Liver (tissue), 3 donors: ENCODE measurements around the gene IFIT1B.
A peak's percentile ranks its signal among the peaks of the same experiment; 100 is the strongest.

Experiments
- FOXA1 ChIP-seq: IDR thresholded peaks from 2 replicates; pipeline ENCODE4 v1.6.1; 2016; ENCODE audit warnings: antibody characterized with exemption
- JUND ChIP-seq, 2 donors: IDR thresholded peaks; 2 replicates each; pipeline ENCODE4 v1.6.1; 2016; ENCODE audit warnings: antibody characterized with exemption in 2 of 2
- NR2F2 ChIP-seq: IDR thresholded peaks from 2 replicates; pipeline ENCODE4 v1.6.1; 2016; ENCODE audit warnings: antibody characterized with exemption
- RAD21 ChIP-seq, 2 donors: IDR thresholded peaks; 2 replicates each; pipeline ENCODE4 v1.6.1; 2016; ENCODE audit warnings: antibody characterized with exemption in 2 of 2, mild to moderate bottlenecking in 2 of 2
- SP1 ChIP-seq: IDR thresholded peaks from 2 replicates; pipeline ENCODE4 v1.6.1; 2018; ENCODE audit warnings: antibody characterized with exemption, mild to moderate bottlenecking
- TAF1 ChIP-seq: conservative IDR thresholded peaks from 2 replicates; pipeline ENCODE4 v1.6.1; 2016; ENCODE audit warnings: antibody characterized with exemption, mild to moderate bottlenecking
- TF ChIP-seq, protein P1 (sequence below): IDR thresholded peaks from 2 replicates; pipeline ENCODE4 v1.6.1; 2016; ENCODE audit warnings: antibody characterized with exemption
- TF ChIP-seq, protein P2 (sequence below): fragments of 150-350 bp; IDR thresholded peaks from 2 replicates; pipeline ENCODE4 v1.5.1; 2017; ENCODE audit warnings: improper control_type of control experiment, low read depth, low read length; ENCODE audit not compliant: missing input control
- TF ChIP-seq, protein P3 (sequence below): IDR thresholded peaks from 2 replicates; pipeline ENCODE4 v1.6.1; 2016; ENCODE audit warnings: antibody characterized with exemption, mild to moderate bottlenecking
- donor health status: healthy.
- donor health status: healthy.

- TF ChIP-seq JUND (IDR thresholded peaks at IDR 0.05) (no peak), SP1 (no peak), RAD21 (IDR thresholded peaks at IDR 0.05) (no peak), TAF1 (no peak), NR2F2 (peak; percentile 38), FOXA1 (no peak)
- TF ChIP-seq, protein P1, sequence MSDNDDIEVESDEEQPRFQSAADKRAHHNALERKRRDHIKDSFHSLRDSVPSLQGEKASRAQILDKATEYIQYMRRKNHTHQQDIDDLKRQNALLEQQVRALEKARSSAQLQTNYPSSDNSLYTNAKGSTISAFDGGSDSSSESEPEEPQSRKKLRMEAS: no peak
- TF ChIP-seq, protein P2, sequence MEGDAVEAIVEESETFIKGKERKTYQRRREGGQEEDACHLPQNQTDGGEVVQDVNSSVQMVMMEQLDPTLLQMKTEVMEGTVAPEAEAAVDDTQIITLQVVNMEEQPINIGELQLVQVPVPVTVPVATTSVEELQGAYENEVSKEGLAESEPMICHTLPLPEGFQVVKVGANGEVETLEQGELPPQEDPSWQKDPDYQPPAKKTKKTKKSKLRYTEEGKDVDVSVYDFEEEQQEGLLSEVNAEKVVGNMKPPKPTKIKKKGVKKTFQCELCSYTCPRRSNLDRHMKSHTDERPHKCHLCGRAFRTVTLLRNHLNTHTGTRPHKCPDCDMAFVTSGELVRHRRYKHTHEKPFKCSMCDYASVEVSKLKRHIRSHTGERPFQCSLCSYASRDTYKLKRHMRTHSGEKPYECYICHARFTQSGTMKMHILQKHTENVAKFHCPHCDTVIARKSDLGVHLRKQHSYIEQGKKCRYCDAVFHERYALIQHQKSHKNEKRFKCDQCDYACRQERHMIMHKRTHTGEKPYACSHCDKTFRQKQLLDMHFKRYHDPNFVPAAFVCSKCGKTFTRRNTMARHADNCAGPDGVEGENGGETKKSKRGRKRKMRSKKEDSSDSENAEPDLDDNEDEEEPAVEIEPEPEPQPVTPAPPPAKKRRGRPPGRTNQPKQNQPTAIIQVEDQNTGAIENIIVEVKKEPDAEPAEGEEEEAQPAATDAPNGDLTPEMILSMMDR: no peak
- TF ChIP-seq, protein P3, sequence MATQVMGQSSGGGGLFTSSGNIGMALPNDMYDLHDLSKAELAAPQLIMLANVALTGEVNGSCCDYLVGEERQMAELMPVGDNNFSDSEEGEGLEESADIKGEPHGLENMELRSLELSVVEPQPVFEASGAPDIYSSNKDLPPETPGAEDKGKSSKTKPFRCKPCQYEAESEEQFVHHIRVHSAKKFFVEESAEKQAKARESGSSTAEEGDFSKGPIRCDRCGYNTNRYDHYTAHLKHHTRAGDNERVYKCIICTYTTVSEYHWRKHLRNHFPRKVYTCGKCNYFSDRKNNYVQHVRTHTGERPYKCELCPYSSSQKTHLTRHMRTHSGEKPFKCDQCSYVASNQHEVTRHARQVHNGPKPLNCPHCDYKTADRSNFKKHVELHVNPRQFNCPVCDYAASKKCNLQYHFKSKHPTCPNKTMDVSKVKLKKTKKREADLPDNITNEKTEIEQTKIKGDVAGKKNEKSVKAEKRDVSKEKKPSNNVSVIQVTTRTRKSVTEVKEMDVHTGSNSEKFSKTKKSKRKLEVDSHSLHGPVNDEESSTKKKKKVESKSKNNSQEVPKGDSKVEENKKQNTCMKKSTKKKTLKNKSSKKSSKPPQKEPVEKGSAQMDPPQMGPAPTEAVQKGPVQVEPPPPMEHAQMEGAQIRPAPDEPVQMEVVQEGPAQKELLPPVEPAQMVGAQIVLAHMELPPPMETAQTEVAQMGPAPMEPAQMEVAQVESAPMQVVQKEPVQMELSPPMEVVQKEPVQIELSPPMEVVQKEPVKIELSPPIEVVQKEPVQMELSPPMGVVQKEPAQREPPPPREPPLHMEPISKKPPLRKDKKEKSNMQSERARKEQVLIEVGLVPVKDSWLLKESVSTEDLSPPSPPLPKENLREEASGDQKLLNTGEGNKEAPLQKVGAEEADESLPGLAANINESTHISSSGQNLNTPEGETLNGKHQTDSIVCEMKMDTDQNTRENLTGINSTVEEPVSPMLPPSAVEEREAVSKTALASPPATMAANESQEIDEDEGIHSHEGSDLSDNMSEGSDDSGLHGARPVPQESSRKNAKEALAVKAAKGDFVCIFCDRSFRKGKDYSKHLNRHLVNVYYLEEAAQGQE: no peak
Measured at GRCh38 chr10:89348975-89349374, 28.9 kb upstream of the IFIT1B start.
